Endodermal cell (in vitro differentiated cells): ENCODE measurements around the gene ATP6V1G3. TPM values are rescaled to one million over a fixed set of nuclear protein-coding genes. Genes with fewer than 3 reads are reported as not detected.
"Not testable (repeated sequence)": the region's sequence is repeated elsewhere in the genome, so short reads cannot be mapped to it uniquely, and the experiment has no call there.

Experiments used
- DNase-seq: peaks from one replicate; pipeline ENCODE4 v3.0.0-alpha.2; 2017
- H3K27ac ChIP-seq: 2 replicates; pipeline ENCODE4 v1.5.1; 2013; ENCODE audit warnings: mild to moderate bottlenecking, low read depth, low read length, moderate library complexity
- H3K27me3 ChIP-seq: 2 replicates; pipeline ENCODE4 v1.6.1; 2013; ENCODE audit warnings: mild to moderate bottlenecking, low read length, moderate library complexity; ENCODE audit not compliant: insufficient read depth, control insufficient read depth, poor library complexity, severe bottlenecking
- H3K36me3 ChIP-seq: 2 replicates; pipeline ENCODE4 v1.7.0; 2013; ENCODE audit warnings: mild to moderate bottlenecking, low read length, moderate library complexity; ENCODE audit not compliant: control insufficient read depth, insufficient read depth
- H3K4me1 ChIP-seq: one replicate; pipeline ENCODE4 v1.7.0; 2013; ENCODE audit warnings: low read length; ENCODE audit not compliant: control insufficient read depth, insufficient read depth
- H3K4me3 ChIP-seq: 2 replicates; pipeline ENCODE4 v1.5.1; 2013; ENCODE audit warnings: mild to moderate bottlenecking, low read length, moderate library complexity
- H3K9ac ChIP-seq: 2 replicates; pipeline ENCODE4 v1.6.1; 2013; ENCODE audit warnings: mild to moderate bottlenecking, low read length, moderate library complexity; ENCODE audit not compliant: poor library complexity, severe bottlenecking; ENCODE audit errors: extremely low read depth
- H3K9me3 ChIP-seq: 2 replicates; pipeline ENCODE4 v1.6.1; 2013; ENCODE audit warnings: mild to moderate bottlenecking, low read length, moderate library complexity; ENCODE audit not compliant: control insufficient read depth
- H3K27ac Mint-ChIP-seq: 2 replicates; pipeline ENCODE4 v1.8.0; 2020; ENCODE audit warnings: mixed read lengths
- H3K27me3 Mint-ChIP-seq: 2 replicates; pipeline ENCODE4 v1.8.0; 2021; ENCODE audit warnings: mild to moderate bottlenecking, mixed read lengths; ENCODE audit not compliant: insufficient read depth
- H3K36me3 Mint-ChIP-seq: 2 replicates; pipeline ENCODE4 v1.8.0; 2020; ENCODE audit warnings: low read depth, mixed read lengths
- H3K4me1 Mint-ChIP-seq: 2 replicates; pipeline ENCODE4 v1.8.0; 2020; ENCODE audit warnings: mixed read lengths
- H3K4me3 Mint-ChIP-seq: 2 replicates; pipeline ENCODE4 v1.8.0; 2020; ENCODE audit warnings: mild to moderate bottlenecking, moderate library complexity, mixed read lengths
- H3K9me3 Mint-ChIP-seq: 2 replicates; pipeline ENCODE4 v1.8.0; 2020; ENCODE audit warnings: mild to moderate bottlenecking, mixed read lengths
- WGBS, 2 experiments: methylation state at CpG; one replicate each; pipeline versions ENCODE4 v1.1.5 to v1.1.7; 2013; ENCODE audit warnings: missing lambda C conversion rate in 2 of 2, mixed read lengths in 1 of 2; ENCODE audit not compliant: insufficient coverage in 1 of 2, insufficient read length in 1 of 2; 5-methylcytosine and 5-hydroxymethylcytosine counted together
- total RNA-seq, 2 donors: library from RNA; stranded (reverse); fragmentation: NEBNext Ultra II Directional in 1 of 2; extraction: Animal tissue kit (Norgen Biotek cat#: 25700) in 1 of 2; gene quantifications; 2 replicates in 1 of 2; 3 replicates in 1 of 2; pipeline ENCODE4 v1.2.1, GENCODE V29; 2021
- TF ChIP-seq, protein P1 (sequence below): fragments of 200-600 bp; sonication (generic); conservative IDR thresholded peaks from 2 replicates; pipeline ENCODE4 v1.5.0; 2021; ENCODE audit warnings: antibody characterized with exemption, mild to moderate bottlenecking

The ATP6V1G3 gene
- total RNA-seq, 2 donors from 2014 or later, result 0.62 to 1.5 TPM

DNA sequence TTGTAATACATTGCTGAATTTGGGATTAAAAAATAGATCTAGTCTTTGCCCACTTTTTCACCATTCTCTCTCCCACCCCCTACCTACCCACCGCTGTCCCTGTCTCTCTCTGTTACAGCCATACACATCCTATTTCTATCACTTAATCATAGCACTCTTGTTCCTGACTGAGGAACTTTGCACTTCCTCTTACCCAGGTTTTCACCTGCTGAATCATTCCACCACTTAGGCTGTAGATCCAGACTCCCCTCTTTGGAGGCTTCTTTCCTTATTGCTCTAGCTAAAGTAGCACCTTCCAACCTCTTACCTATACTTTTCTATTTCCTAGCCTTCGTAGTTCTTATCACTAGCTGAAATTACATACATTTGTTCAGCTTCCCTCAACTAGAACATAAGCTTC, 59.6 kb downstream of the ATP6V1G3 start:
- peaks cover 6% of the 10 kb centered on the region for H3K4me1 Mint-ChIP-seq
- Histone ChIP-seq H3K27ac (no peak overlapping the region), H3K36me3 (no peaks in the 10 kb centered on the region), H3K4me1 (no peaks in the 10 kb centered on the region), H3K27me3 (no peaks in the 10 kb centered on the region), H3K4me3 (no peak overlapping the region), H3K9me3 (no peaks in the 10 kb centered on the region), H3K9ac (no peak overlapping the region)
- H3K27ac Mint-ChIP-seq, result no peak overlapping the region
- TF ChIP-seq, protein P1, sequence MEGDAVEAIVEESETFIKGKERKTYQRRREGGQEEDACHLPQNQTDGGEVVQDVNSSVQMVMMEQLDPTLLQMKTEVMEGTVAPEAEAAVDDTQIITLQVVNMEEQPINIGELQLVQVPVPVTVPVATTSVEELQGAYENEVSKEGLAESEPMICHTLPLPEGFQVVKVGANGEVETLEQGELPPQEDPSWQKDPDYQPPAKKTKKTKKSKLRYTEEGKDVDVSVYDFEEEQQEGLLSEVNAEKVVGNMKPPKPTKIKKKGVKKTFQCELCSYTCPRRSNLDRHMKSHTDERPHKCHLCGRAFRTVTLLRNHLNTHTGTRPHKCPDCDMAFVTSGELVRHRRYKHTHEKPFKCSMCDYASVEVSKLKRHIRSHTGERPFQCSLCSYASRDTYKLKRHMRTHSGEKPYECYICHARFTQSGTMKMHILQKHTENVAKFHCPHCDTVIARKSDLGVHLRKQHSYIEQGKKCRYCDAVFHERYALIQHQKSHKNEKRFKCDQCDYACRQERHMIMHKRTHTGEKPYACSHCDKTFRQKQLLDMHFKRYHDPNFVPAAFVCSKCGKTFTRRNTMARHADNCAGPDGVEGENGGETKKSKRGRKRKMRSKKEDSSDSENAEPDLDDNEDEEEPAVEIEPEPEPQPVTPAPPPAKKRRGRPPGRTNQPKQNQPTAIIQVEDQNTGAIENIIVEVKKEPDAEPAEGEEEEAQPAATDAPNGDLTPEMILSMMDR, result no peak
- peaks cover 2% of the 10 kb centered on the region for H3K9me3 Mint-ChIP-seq
- WGBS, 2 experiments, result 89 to 92% methylated on average over 2 of the region's 2 CpGs
- no peak overlapping the region for H3K4me3 Mint-ChIP-seq
- no peak for DNase-seq
- no peaks in the 10 kb centered on the region for H3K27me3 Mint-ChIP-seq
- H3K36me3 Mint-ChIP-seq, result no peaks in the 10 kb centered on the region

DNA sequence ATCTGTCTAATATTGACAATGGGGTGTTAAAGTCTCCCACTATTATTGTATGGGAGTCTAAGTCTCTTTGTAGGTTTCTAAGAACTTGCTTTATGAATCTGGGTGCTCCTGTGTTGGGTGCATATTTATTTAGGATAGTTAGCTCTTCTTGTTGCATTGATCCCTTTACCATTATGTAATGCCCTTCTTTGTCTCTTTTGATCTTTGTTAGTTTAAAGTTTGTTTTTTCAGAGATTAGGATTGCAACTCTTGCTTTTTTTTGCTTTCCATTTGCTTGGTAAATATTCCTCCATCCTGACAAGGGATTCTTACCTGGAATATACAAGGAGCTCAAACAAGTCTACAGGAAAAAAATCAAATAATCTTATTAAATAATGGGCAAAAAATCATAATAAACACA, 63.1 kb downstream of the ATP6V1G3 start:
- not testable (repeated sequence) for H3K4me1 Mint-ChIP-seq, H3K4me1 ChIP-seq, H3K27ac Mint-ChIP-seq, H3K36me3 Mint-ChIP-seq, DNase-seq, H3K27me3 ChIP-seq, H3K36me3 ChIP-seq, H3K4me3 Mint-ChIP-seq, H3K27me3 Mint-ChIP-seq, H3K27ac ChIP-seq, H3K9me3 Mint-ChIP-seq, H3K9me3 ChIP-seq, H3K9ac ChIP-seq, H3K4me3 ChIP-seq

Other genes with a start within 250 kb of the ATP6V1G3 start
- under 1 TPM in 1 of 2 donors, not detected in 1; 0.11 TPM for gene PTPRC, start 98.4 kb upstream of the ATP6V1G3 start, total RNA-seq